Fibroblast of lung (primary cell): ENCODE data around the gene GAS7. TPM values are rescaled to one million over a fixed set of nuclear protein-coding genes. Genes with fewer than 3 reads are reported as not detected.

Experiments
- DNase-seq, 2 donors: peaks; one replicate each; pipeline versions ENCODE4 v3.0.0 to v3.0.0-alpha.2; 2010; ENCODE audit warnings: low read depth in 2 of 2
- H2AFZ ChIP-seq: 2 replicates; pipeline ENCODE4 v1.5.1; 2012; ENCODE audit warnings: low read length, control low read depth, inconsistent platforms
- H3K27ac ChIP-seq: 2 replicates; pipeline ENCODE4 v1.5.1; 2011; ENCODE audit warnings: low read length, control low read depth; ENCODE audit not compliant: insufficient read depth
- H3K27me3 ChIP-seq: 2 replicates; pipeline ENCODE4 v1.5.1; 2011; ENCODE audit warnings: mild to moderate bottlenecking, low read length; ENCODE audit not compliant: control insufficient read depth, insufficient read depth
- H3K36me3 ChIP-seq: 2 replicates; pipeline ENCODE4 v1.5.1; 2011; ENCODE audit warnings: low read length; ENCODE audit not compliant: control insufficient read depth, insufficient read depth
- H3K4me1 ChIP-seq: 2 replicates; pipeline ENCODE4 v1.5.1; 2011; ENCODE audit warnings: low read length; ENCODE audit not compliant: control insufficient read depth, insufficient read depth; ENCODE audit errors: extremely low read depth
- H3K4me2 ChIP-seq: 2 replicates; pipeline ENCODE4 v1.5.1; 2011; ENCODE audit warnings: low read length, control low read depth; ENCODE audit not compliant: insufficient read depth; ENCODE audit errors: extremely low read depth
- H3K4me3 ChIP-seq, 4 experiments: fragments of 200-600 bp in 1 of 4; sonication (generic) in 1 of 4; replicated peaks in 1 of 4; 2 replicates each; pipeline ENCODE4 v1.5.1; 2011 to 2016; ENCODE audit warnings: low read length in 4 of 4, low read depth in 3 of 4, mild to moderate bottlenecking in 3 of 4, control low read depth in 2 of 4, inconsistent platforms in 1 of 4, mixed read lengths in 1 of 4; ENCODE audit not compliant: insufficient read depth in 1 of 4; ENCODE audit errors: control extremely low read depth in 1 of 4
- H3K79me2 ChIP-seq: 2 replicates; pipeline ENCODE4 v1.5.1; 2012; ENCODE audit warnings: mild to moderate bottlenecking, low read length, inconsistent platforms; ENCODE audit not compliant: control insufficient read depth, insufficient read depth
- H3K9ac ChIP-seq: 2 replicates; pipeline ENCODE4 v1.5.1; 2011; ENCODE audit warnings: mild to moderate bottlenecking, low read length, control low read depth; ENCODE audit not compliant: insufficient read depth
- H3K9me3 ChIP-seq: 2 replicates; pipeline ENCODE4 v1.5.1; 2012; ENCODE audit warnings: low read depth, low read length; ENCODE audit not compliant: control insufficient read depth, insufficient read depth
- H4K20me1 ChIP-seq: 2 replicates; pipeline ENCODE4 v1.5.1; 2011; ENCODE audit warnings: low read length; ENCODE audit not compliant: control insufficient read depth, insufficient read depth; ENCODE audit errors: extremely low read depth
- EZH2 ChIP-seq: IDR thresholded peaks from 2 replicates; pipeline ENCODE4 v1.5.1; 2012; ENCODE audit warnings: low read length, control low read depth, mild to moderate bottlenecking; ENCODE audit errors: missing control alignments
- polyA plus RNA-seq, 2 donors: library from polyadenylated mRNA; depleted of rRNA in 1 of 2; stranded (reverse) in 1 of 2; unstranded in 1 of 2; fragments of >200 nt; gene quantifications; 2 replicates each; pipeline ENCODE4 v1.2.1, GENCODE V29; 2011 to 2012; ENCODE audit warnings: missing spikeins in 1 of 2
- total RNA-seq: library from RNA; depleted of rRNA; stranded (reverse); fragments of >200 nt; gene quantifications from 2 replicates; pipeline ENCODE4 v1.2.1, GENCODE V29; 2014
- TF ChIP-seq, protein P1 (sequence below), 2 donors: IDR thresholded peaks in 1 of 2; conservative IDR thresholded peaks in 1 of 2; 1 replicate in 1 of 2; 2 replicates in 1 of 2; pipeline ENCODE4 v1.5.1; 2011 to 2012; ENCODE audit warnings: low read length in 2 of 2, control low read depth in 1 of 2, inconsistent platforms in 1 of 2, low read depth in 1 of 2, mild to moderate bottlenecking in 1 of 2

Gene GAS7
- total and polyA plus RNA-seq, 2 donors (not counting 1 experiment from before 2014, with no cell fraction given), result 0.58 to 2.6 TPM

DNA sequence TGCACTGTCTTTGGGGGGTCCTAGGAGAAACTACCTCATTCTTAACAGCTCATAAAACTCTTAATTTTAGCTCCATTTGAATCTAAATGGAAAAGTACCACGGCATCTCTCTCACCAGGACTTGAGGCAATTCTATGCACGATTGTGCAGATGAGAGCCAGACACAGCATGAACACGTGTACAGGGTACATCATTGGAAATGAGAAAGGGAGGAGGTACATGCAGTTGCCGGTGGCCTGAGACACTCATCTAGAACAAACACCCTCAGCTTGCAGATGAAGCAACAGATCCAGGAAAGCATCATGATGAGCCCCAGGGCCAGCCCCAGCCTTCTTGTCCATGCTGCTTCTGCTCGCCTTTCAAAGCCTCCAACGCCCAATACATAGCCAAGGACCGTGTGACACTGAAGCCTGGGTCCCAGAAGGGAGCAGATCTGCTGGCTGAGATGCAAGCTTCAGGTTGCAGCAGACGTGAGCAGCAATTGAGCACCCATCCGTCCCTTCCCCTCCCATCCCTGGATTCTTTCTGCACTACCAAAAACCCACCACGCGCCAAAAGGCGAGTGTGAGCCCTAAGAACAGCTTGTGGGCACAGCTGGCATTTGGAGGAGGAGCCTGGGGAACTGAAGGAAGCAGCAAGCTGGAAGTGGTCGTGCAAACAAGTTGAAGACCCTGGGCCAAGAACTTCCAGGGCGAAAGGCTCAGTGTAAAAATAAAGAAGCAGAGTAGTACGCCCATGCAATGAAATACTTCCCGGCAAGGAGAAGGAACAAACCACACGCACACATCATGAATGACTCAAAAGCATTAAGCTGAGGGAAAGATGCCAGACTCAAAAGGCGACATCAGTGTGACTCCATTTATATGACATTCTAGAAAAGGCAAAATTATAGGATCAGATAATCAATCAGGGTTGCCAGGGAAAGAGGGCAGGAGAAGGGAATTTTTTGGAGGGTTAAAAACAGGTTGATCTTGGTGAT lies 286.0 kb downstream of the GAS7 start:
- TF ChIP-seq, protein P1, sequence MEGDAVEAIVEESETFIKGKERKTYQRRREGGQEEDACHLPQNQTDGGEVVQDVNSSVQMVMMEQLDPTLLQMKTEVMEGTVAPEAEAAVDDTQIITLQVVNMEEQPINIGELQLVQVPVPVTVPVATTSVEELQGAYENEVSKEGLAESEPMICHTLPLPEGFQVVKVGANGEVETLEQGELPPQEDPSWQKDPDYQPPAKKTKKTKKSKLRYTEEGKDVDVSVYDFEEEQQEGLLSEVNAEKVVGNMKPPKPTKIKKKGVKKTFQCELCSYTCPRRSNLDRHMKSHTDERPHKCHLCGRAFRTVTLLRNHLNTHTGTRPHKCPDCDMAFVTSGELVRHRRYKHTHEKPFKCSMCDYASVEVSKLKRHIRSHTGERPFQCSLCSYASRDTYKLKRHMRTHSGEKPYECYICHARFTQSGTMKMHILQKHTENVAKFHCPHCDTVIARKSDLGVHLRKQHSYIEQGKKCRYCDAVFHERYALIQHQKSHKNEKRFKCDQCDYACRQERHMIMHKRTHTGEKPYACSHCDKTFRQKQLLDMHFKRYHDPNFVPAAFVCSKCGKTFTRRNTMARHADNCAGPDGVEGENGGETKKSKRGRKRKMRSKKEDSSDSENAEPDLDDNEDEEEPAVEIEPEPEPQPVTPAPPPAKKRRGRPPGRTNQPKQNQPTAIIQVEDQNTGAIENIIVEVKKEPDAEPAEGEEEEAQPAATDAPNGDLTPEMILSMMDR (conservative IDR thresholded peaks at IDR 0.05 in 1 of 2, IDR thresholded peaks at IDR 0.05 in 1 of 2; ENCODE audit: low read depth in 1 of 2, low read length in 2 of 2), result no peak
- no peak for TF ChIP-seq EZH2
- no peaks in the 10 kb centered on the region for H3K4me1 ChIP-seq
- H4K20me1 ChIP-seq, result no peaks in the 10 kb centered on the region
- no peak overlapping the region for H3K9ac ChIP-seq
- no peak overlapping the region for H3K27ac ChIP-seq
- H3K79me2 ChIP-seq, result no peaks in the 10 kb centered on the region
- DNase-seq, result no peak
- H3K9me3 ChIP-seq, result no peaks in the 10 kb centered on the region
- H3K27me3 ChIP-seq, result no peaks in the 10 kb centered on the region
- H3K36me3 ChIP-seq, result no peaks in the 10 kb centered on the region
- H2AFZ ChIP-seq, result no peak overlapping the region
- H3K4me2 ChIP-seq, result no peak overlapping the region
- H3K4me3 ChIP-seq, result no peak overlapping the region

DNA sequence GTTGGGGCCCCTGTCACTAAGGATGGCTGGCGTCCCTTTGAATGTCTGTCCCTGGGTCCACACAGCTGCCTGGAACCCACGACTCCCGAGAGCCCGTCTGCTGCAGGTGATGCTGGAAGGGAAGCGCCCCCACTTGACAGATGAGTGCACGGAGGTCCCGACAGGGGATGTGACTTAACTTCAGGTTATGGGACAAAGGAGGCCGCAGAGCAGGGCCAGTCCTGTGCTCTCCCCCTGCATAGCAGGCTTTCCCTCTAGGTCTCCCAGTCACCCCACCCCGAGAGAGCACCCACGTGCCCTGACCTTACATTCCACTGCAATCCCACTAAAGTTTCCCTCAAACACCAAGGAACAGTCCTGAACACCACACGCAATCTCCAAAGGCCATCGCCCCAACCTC lies 287.3 kb downstream of the GAS7 start:
- H3K27ac ChIP-seq, result no peak overlapping the region
- TF ChIP-seq, protein P1 (conservative IDR thresholded peaks at IDR 0.05 in 1 of 2, IDR thresholded peaks at IDR 0.05 in 1 of 2; ENCODE audit: low read depth in 1 of 2, low read length in 2 of 2), result no peak
- TF ChIP-seq EZH2, result no peak
- no peak overlapping the region for H3K4me2 ChIP-seq
- no peaks in the 10 kb centered on the region for H3K27me3 ChIP-seq
- H3K9me3 ChIP-seq, result no peaks in the 10 kb centered on the region
- H3K4me1 ChIP-seq, result no peaks in the 10 kb centered on the region
- H4K20me1 ChIP-seq, result no peaks in the 10 kb centered on the region
- no peaks in the 10 kb centered on the region for H3K79me2 ChIP-seq
- H2AFZ ChIP-seq, result no peak overlapping the region
- no peak for DNase-seq
- no peak overlapping the region for H3K9ac ChIP-seq
- no peak overlapping the region for H3K4me3 ChIP-seq
- no peaks in the 10 kb centered on the region for H3K36me3 ChIP-seq

DNA sequence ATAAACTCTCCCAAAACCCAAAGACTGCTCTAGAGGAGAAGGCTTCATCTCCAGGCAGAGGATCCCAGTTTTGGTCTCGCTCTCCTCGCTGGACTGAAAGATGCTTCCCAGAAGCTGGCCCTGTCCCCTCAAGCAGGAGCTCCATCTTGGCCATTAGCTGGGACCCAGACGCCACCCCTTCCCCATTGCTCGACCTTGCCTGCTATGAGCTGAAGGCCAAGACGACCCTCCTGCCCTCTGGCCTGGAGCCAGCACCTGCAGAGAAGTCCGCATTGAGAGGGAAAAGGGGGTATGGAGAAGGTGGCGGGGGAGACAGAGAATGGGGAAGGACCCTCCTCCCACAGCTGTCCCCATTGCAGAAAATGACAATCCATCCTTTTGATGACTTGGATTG lies 289.8 kb downstream of the GAS7 start:
- Histone ChIP-seq H3K4me2 (no peak overlapping the region), H2AFZ (no peak overlapping the region), H3K27me3 (no peaks in the 10 kb centered on the region), H3K9me3 (no peaks in the 10 kb centered on the region), H3K4me3 (no peak overlapping the region), H3K79me2 (no peaks in the 10 kb centered on the region), H3K4me1 (no peaks in the 10 kb centered on the region), H4K20me1 (no peaks in the 10 kb centered on the region), H3K9ac (no peak overlapping the region), H3K27ac (no peak overlapping the region), H3K36me3 (no peaks in the 10 kb centered on the region)
- DNase-seq, result no peak
- TF ChIP-seq, protein P1 (conservative IDR thresholded peaks at IDR 0.05 in 1 of 2, IDR thresholded peaks at IDR 0.05 in 1 of 2; ENCODE audit: low read depth in 1 of 2, low read length in 2 of 2), result no peak
- no peak for TF ChIP-seq EZH2
